OCI-M1 (cell line): ENCODE measurements around the gene MMRN2.
A peak's percentile ranks its signal among the peaks of the same experiment; 100 is the strongest.
"Not testable (repeated sequence)": the region's sequence is repeated elsewhere in the genome, so short reads cannot be mapped to it uniquely, and the experiment has no call there.

ENCODE experiments used
- DNase-seq: peaks from one replicate; lab custom pipeline; 2025; lab: John Stamatoyannopoulos, UW

Gene MMRN2

GRCh38 chr10:86941991-86942421, 15.4 kb downstream of the MMRN2 start:
- no peak for DNase-seq

DNA sequence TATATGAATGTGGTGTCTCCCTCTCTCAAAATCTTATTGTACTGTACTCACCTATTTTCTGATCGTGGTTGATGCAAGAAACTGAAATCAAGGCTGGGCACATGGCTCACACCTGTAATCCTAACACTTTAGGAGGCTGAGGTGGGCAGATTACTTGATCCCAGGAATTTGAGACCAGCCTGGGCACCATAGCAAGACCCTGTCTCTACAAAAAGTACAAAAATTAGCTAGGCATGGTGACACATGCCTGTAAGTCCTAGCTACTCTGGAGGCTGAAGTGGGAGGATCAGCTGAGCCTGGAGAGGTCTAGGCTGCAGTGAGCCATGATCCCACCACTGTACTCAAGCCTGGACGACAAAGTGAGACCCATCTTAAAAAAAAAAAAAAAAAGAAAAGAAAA, 16.0 kb downstream of the MMRN2 start:
- no peak for DNase-seq

DNA sequence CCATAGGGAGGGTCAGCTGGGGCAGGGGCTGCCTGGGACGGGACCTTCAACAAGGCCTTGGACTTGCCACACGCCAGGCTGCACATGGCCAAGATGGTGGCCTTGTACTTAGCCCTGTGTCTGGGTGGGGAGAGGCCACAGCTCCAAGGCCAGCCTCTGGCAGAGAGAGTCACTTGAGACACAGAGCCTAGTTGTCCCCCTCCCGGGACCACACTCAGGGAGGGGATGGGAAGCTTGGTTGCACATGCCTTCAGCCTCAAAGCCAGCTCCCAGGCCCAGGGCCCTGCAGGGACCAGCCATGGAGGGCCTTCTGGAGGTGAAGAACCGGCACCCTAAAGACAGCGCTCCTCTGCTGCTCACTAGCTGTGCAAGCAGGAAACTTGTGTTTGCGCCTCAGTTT, 16.7 kb downstream of the MMRN2 start:
- DNase-seq = no peak

- DNase-seq = not testable (repeated sequence)
Measured at GRCh38 chr10:86940076-86940475, 17.3 kb downstream of the MMRN2 start.

DNA sequence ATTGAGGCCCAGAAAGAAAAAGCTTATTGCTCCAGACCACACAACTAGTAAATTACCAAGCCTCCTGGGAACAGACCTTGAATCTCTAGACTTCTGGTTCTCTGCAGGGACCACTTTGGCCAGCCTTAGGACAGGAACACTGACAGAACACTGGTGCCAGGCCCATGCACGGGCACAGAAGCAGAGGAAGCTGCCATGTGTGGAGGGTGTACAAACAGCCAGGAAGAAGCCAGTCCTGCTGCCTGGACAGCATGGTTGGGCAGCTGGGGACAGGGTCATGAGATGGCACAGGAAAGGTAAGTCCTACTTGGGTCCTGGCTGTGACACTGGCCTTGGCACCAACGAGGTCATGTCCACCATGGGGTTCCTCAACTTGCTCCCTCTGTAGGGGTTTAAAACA, 19.2 kb downstream of the MMRN2 start:
- DNase-seq = no peak

DNA sequence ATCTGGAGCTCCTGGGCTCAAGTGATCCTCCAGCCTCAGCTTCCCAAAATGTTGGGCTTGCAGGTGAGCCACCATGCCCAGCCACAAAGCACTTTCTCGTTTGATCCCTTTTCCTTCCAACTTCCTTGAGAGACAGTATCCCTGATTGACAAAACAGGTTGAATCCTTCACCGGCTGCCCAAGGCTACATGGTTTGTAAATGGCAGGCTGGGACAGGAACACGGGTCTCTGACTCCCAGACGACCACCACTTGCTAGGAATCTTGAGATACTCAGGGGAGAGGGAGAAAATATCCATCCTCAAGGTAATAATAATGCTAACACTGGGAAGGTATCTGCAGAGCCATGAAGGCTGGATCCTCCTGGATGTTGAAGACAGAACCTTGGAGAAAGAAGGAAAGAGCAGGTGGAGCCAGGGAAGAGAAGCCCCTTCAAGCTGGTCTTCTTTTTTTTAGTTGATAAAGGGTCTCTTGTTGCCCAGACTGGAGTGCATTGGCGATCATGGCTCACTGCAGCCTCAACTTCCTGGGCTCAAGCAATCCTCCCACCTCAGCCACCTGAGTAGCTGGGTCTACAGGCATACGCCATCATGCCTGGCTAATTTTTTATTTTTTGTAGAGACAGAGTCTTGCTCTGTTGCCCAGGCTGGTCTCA, 19.8 kb downstream of the MMRN2 start:
- DNase-seq = no peak

DNA sequence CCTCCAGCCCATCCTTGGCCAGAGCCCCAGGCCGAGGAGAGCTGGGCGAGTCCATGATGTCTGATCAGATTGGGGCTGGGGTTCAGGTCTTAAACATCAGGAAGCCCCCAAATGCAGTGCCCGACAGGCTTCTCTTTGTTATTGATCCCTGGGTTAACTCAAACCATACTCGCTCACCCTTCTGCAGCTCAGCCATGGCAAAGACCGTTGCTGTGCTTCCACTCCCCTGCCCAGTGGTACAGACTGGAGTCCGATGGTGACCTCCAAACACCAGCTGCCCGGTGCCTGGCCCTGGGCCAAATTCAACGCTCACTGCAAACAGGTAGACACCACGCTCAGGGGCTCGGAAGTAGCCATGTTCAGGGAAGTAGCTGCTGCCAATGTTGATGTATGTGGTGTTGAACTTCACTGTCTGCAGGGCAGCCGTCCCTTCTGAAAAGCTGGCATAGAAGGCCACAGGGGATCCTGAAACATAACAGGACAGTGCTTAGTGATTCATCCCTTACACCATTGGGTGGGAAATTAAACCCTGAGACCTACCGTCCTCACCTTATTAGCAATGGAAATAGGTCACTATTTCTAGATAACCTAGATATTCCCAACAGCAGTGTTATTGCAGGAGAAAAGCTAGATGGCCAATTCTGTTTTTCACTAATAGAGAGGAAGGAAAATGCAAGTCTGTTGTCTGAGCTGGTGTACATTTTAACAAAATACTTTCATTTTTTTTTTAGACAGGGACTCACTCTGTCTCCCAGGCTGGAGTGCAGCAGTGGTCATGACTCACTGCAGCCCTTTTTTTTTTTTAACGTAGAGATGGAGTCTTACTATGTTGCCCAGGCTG, 20.5 kb downstream of the MMRN2 start:
- peak; percentile 12 for DNase-seq

- not testable (repeated sequence) for DNase-seq
Measured at GRCh38 chr10:86934162-86934711, 23.2 kb downstream of the MMRN2 start.

DNA sequence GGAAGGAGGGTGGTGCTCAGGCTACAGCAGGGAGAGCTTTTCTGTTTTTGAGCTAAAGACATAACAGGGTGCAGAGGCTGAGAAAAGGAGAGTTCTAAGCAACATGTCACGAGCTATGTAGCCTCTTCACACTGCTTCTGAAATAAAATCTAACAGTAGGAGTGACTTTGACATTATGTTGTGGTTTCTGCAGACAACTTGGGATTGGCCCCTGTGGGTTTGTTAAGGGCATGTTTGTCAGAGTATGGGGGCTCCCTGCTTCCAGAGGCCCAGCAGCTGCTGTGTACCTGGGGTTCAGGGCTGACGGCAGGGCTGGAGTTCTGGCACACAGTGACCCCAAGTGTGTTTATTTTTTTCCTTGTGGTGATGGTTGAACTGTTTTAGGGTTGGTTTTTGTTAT, 24.7 kb downstream of the MMRN2 start:
- DNase-seq = no peak

- no peak for DNase-seq
Measured at GRCh38 chr10:86931872-86932271, 25.5 kb downstream of the MMRN2 start.

- no peak for DNase-seq
Measured at GRCh38 chr10:86929468-86930380, 27.7 kb downstream of the MMRN2 start.

GRCh38 chr10:86922553-86922961, 34.9 kb downstream of the MMRN2 start:
- no peak for DNase-seq

GRCh38 chr10:86918022-86918471, 39.4 kb downstream of the MMRN2 start:
- no peak for DNase-seq

GRCh38 chr10:86914734-86915133, 42.7 kb downstream of the MMRN2 start:
- no peak for DNase-seq

GRCh38 chr10:86905429-86905828, 52.0 kb downstream of the MMRN2 start:
- DNase-seq = no peak

DNA sequence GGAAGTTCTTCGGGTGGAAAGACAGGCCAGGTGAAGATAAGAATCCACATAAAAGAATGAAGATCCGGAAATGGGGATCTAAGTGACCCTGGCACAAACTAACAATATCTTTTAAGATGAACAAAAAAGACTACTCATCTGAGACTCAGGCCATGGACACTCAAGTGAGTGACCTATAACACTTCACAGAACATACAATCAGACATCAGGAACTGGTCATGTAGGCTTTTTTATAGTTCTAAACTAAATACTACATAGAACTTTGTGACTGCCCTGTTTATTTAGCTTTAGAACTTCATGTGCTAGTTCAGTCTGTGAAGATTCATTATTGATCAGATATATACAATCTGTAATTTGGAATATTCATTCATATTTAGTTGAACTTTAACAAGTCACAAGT, 52.8 kb downstream of the MMRN2 start:
- no peak for DNase-seq

- DNase-seq = no peak
Measured at GRCh38 chr10:86900955-86901354, 56.5 kb downstream of the MMRN2 start.

DNA sequence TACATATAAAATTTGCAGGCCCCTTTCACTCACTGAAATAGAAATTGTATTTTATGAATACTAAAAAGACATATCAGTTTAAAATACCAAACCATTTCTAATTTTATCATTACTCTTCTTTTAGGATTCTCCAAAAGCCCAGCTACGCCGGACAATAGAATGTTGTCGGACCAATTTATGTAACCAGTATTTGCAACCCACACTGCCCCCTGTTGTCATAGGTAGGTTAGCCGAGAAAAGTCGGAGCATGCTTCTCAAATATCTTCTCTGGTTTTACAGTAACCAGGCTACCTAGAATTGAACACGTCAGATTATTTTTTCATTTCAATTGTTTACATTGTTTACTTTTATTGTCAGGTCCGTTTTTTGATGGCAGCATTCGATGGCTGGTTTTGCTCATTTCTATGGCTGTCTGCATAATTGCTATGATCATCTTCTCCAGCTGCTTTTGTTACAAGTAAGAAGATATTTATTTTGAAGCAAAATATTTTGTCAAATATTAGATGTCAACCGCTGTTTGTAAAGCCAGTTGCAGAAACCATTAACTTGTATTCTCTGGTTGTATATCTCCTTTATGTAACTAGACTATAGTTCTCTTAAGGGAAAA, 57.6 kb downstream of the MMRN2 start:
- DNase-seq = peak; percentile 88

GRCh38 chr10:86899132-86899531, 58.3 kb downstream of the MMRN2 start:
- DNase-seq = no peak

DNA sequence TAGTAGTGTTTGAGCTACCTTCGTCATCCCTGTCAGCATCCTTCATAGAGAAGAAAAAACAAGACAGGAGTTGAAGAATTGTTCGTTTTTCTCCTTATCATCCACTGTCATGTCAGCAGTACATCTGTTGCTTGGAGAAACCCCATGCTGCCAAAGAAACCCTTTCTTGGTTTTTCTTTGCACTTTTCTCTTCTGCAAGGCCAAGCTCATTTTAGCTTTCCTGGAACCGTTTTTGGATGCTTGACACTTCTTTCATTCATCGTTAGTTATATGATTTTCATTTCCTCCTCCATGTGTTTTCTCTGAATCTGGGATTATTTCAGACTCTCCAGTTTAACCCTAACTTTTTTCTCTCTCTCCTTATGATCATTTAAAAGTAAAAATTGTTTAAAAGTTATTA, 58.9 kb downstream of the MMRN2 start:
- no peak for DNase-seq

GRCh38 chr10:86889997-86890396, 67.4 kb downstream of the MMRN2 start:
- no peak for DNase-seq
